Prostate gland (tissue), 2 donors: ENCODE measurements around the gene CTNNA3. TPM values are rescaled to one million over a fixed set of nuclear protein-coding genes. Genes with fewer than 3 reads are reported as not detected.

Source experiments
- DNase-seq: peaks from one replicate; pipeline ENCODE4 v3.0.0-alpha.2; 2019; ENCODE audit warnings: low spot score
- H3K27ac ChIP-seq, 2 donors: fragments of 200-600 bp; sonication (generic); 2 replicates each; pipeline ENCODE4 v1.5.1; 2017 to 2019
- H3K27me3 ChIP-seq: fragments of 200-600 bp; sonication (generic); replicated peaks from 2 replicates; pipeline ENCODE4 v1.5.1; 2019; ENCODE audit not compliant: insufficient read depth
- H3K36me3 ChIP-seq, 2 donors: fragments of 200-600 bp; sonication (generic); 1 replicate in 1 of 2; 2 replicates in 1 of 2; pipeline versions ENCODE4 v1.5.1 to v1.8.1; 2017 to 2019
- H3K4me1 ChIP-seq: fragments of 200-600 bp; sonication (generic); replicated peaks from 2 replicates; pipeline ENCODE4 v1.5.1; 2019
- H3K4me3 ChIP-seq, 2 donors: fragments of 200-600 bp; sonication (generic); 2 replicates each; pipeline ENCODE4 v1.5.1; 2017 to 2019
- H3K9me3 ChIP-seq: fragments of 200-600 bp; sonication (generic); 2 replicates; pipeline ENCODE4 v1.5.1; 2017
- POLR2A ChIP-seq: fragments of 450-650 bp; IDR thresholded peaks from one replicate; pipeline ENCODE4 v1.6.1; 2016; ENCODE audit warnings: antibody characterized with exemption, mild to moderate bottlenecking
- POLR2AphosphoS5 ChIP-seq: sonication (generic); formaldehyde crosslinking; IDR thresholded peaks from one replicate; pipeline ENCODE4 v1.6.1; 2017; ENCODE audit warnings: antibody characterized with exemption
- WGBS: methylation state at CpG from one replicate; pipeline ENCODE4 v1.1.5; 2018; 5-methylcytosine and 5-hydroxymethylcytosine counted together
- intact Hi-C: fragments of 100-400 bp; cut with DNase I; formaldehyde crosslinking; loops from one replicate; pipeline ENCODE4 v1.14.2; 2022
- total RNA-seq, 2 donors: library from RNA; depleted of rRNA; stranded (reverse); fragments of >200 nt; gene quantifications; one replicate each; pipeline ENCODE4 v1.1.0, GENCODE V29; 2016
- TF ChIP-seq, protein P1 (sequence below), 4 experiments: fragments of 200-600 bp in 2 of 4; fragments of 450-650 bp in 2 of 4; sonication (generic) in 2 of 4; IDR thresholded peaks; 1 replicate in 3 of 4; 2 replicates in 1 of 4; pipeline ENCODE4 v1.5.1; 2016 to 2019; ENCODE audit warnings: antibody characterized with exemption in 4 of 4, mild to moderate bottlenecking in 2 of 4, moderate library complexity in 2 of 4

Gene CTNNA3
- total RNA-seq, 2 donors from 2014 or later: 0.27 to 7.2 TPM

DNA sequence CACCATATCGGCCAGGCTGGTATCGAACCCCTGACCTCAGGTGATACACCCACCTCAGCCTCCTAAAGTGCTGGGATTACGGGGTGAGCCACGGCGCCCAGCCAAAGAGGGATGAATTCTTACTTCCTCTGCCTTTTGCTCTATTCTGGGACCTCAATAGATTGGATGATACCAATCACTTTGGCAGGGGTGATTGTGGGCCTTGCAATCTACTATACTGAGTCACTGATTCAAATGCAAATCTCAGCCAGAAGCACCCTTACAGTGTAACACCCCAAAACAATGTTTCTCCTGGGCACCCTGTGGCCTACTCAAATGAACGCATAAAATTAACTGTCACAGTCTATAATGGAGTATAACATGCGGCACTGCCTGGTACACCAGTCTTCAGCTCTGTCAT is 1366.8 kb downstream of the CTNNA3 start:
- 96% methylated on average over 7 of the region's 7 CpGs for WGBS
- H3K4me3 ChIP-seq: no peak overlapping the region
- H3K4me1 ChIP-seq: no peaks in the 10 kb centered on the region
- intact Hi-C loops: no loop called here
- TF ChIP-seq, protein P1, sequence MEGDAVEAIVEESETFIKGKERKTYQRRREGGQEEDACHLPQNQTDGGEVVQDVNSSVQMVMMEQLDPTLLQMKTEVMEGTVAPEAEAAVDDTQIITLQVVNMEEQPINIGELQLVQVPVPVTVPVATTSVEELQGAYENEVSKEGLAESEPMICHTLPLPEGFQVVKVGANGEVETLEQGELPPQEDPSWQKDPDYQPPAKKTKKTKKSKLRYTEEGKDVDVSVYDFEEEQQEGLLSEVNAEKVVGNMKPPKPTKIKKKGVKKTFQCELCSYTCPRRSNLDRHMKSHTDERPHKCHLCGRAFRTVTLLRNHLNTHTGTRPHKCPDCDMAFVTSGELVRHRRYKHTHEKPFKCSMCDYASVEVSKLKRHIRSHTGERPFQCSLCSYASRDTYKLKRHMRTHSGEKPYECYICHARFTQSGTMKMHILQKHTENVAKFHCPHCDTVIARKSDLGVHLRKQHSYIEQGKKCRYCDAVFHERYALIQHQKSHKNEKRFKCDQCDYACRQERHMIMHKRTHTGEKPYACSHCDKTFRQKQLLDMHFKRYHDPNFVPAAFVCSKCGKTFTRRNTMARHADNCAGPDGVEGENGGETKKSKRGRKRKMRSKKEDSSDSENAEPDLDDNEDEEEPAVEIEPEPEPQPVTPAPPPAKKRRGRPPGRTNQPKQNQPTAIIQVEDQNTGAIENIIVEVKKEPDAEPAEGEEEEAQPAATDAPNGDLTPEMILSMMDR (IDR thresholded peaks at IDR 0.05): no peak
- no peak for TF ChIP-seq POLR2AphosphoS5
- no peak for TF ChIP-seq POLR2A
- DNase-seq: no peak
- no peaks in the 10 kb centered on the region for H3K27me3 ChIP-seq
- no peak overlapping the region for H3K27ac ChIP-seq
- no peaks in the 10 kb centered on the region for H3K36me3 ChIP-seq
- no peaks in the 10 kb centered on the region for H3K9me3 ChIP-seq

GRCh38 chr10:66326876-66327275 is 1369.1 kb downstream of the CTNNA3 start:
- 91% methylated on average over 1 of the region's 1 CpG for WGBS
- no peak for DNase-seq
- no peak for TF ChIP-seq POLR2AphosphoS5
- TF ChIP-seq POLR2A: no peak
- TF ChIP-seq, protein P1 (IDR thresholded peaks at IDR 0.05): no peak
- H3K27me3 ChIP-seq: no peaks in the 10 kb centered on the region
- no peak overlapping the region for H3K4me3 ChIP-seq
- H3K4me1 ChIP-seq: no peaks in the 10 kb centered on the region
- intact Hi-C loops: no loop called here
- no peaks in the 10 kb centered on the region for H3K36me3 ChIP-seq
- no peaks in the 10 kb centered on the region for H3K9me3 ChIP-seq
- H3K27ac ChIP-seq: no peak overlapping the region

DNA sequence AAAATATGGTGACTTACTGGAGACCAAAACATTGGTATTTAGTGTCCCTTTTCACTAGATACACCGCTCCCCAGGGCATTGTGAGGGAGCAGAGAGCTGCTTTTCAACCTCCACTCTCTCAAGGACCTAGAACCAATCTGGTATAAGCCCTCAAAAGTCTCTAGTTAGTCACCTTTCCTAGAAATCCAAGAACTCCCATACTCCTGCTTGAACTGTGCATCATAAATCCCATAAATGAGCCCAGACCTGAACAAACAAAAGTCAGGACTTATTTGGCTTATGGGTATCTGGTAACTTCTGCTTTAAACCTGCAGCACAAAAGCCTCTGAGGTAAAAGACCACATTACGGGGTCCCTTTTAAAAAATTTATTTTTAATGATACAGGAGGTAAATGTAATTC is 1373.2 kb downstream of the CTNNA3 start:
- Histone ChIP-seq H3K27ac (no peak overlapping the region), H3K27me3 (no peaks in the 10 kb centered on the region), H3K4me3 (no peak overlapping the region), H3K36me3 (no peaks in the 10 kb centered on the region), H3K4me1 (no peaks in the 10 kb centered on the region), H3K9me3 (no peaks in the 10 kb centered on the region)
- no peak for DNase-seq
- TF ChIP-seq, protein P1 (IDR thresholded peaks at IDR 0.05): no peak
- TF ChIP-seq POLR2A (no peak), POLR2AphosphoS5 (no peak)
- WGBS: 78% methylated on average over 2 of the region's 2 CpGs
- intact Hi-C loops: no loop called here

- intact Hi-C loops: no loop called here
- no peak for DNase-seq
- no peaks in the 10 kb centered on the region for H3K27me3 ChIP-seq
- 65% methylated on average over 7 of the region's 7 CpGs for WGBS
- H3K4me3 ChIP-seq: no peak overlapping the region
- H3K9me3 ChIP-seq: no peaks in the 10 kb centered on the region
- no peak overlapping the region for H3K27ac ChIP-seq
- H3K36me3 ChIP-seq: no peaks in the 10 kb centered on the region
- no peak for TF ChIP-seq POLR2AphosphoS5
- no peak for TF ChIP-seq POLR2A
- TF ChIP-seq, protein P1 (IDR thresholded peaks at IDR 0.05): no peak
- no peaks in the 10 kb centered on the region for H3K4me1 ChIP-seq
These were observed 1374.0 kb downstream of the CTNNA3 start for GRCh38 chr10:66321723-66322665.

- no peaks in the 10 kb centered on the region for H3K9me3 ChIP-seq
- WGBS: 92% methylated on average over 3 of the region's 3 CpGs
- TF ChIP-seq, protein P1 (IDR thresholded peaks at IDR 0.05): no peak
- TF ChIP-seq POLR2AphosphoS5 (no peak), POLR2A (no peak)
- no peak for DNase-seq
- H3K36me3 ChIP-seq: no peaks in the 10 kb centered on the region
- no peaks in the 10 kb centered on the region for H3K4me1 ChIP-seq
- no peak overlapping the region for H3K27ac ChIP-seq
- H3K27me3 ChIP-seq: no peaks in the 10 kb centered on the region
- intact Hi-C loops: no loop called here
- H3K4me3 ChIP-seq: no peak overlapping the region
These were observed 1377.2 kb downstream of the CTNNA3 start for GRCh38 chr10:66318761-66319160.
